GM11168 (cell line): Measurements from ENCODE around the gene NME5.

ENCODE experiments used
- in situ Hi-C: fragments of 300-500 bp; cut with MboI; formaldehyde crosslinking; loops from one replicate; pipeline ENCODE4 v1.12.0; 2022; ENCODE audit warnings: low sequenced_read_pairs; ENCODE audit not compliant: unreplicated experiment

Gene NME5

GRCh38 chr5:138140268-138140667 is 1.0 kb upstream of the NME5 start:
- in situ Hi-C loops = no loop called here

- in situ Hi-C loops = no loop called here
Observed at GRCh38 chr5:138139781-138140090, 508 bp upstream of the NME5 start.

- in situ Hi-C loops = no loop called here
Observed at GRCh38 chr5:138132543-138132942, 6.7 kb downstream of the NME5 start.

- in situ Hi-C loops = loop anchor here (5.0 kb wide), 1 partner anchor 52 kb away; no protein-coding TSS in a partner anchor
Observed at GRCh38 chr5:138129347-138129746, 9.9 kb downstream of the NME5 start.

GRCh38 chr5:138128334-138128733 is 10.9 kb downstream of the NME5 start:
- in situ Hi-C loops = loop anchor here (5.0 kb wide), 1 partner anchor 51 kb away; no protein-coding TSS in a partner anchor

GRCh38 chr5:138115254-138115653 is 24.0 kb downstream of the NME5 start:
- in situ Hi-C loops = no loop called here

- in situ Hi-C loops = no loop called here
Observed at GRCh38 chr5:138111937-138112336, 27.3 kb downstream of the NME5 start.

- in situ Hi-C loops = no loop called here
Observed at GRCh38 chr5:138111181-138111580, 28.0 kb downstream of the NME5 start.

GRCh38 chr5:138110266-138110963 is 28.8 kb downstream of the NME5 start:
- in situ Hi-C loops = no loop called here

- in situ Hi-C loops = no loop called here
Observed at GRCh38 chr5:138109463-138110265, 29.6 kb downstream of the NME5 start.

- in situ Hi-C loops = no loop called here
Observed at GRCh38 chr5:138107213-138107612, 32.0 kb downstream of the NME5 start.

GRCh38 chr5:138105709-138106108 is 33.5 kb downstream of the NME5 start:
- in situ Hi-C loops = no loop called here

GRCh38 chr5:138103319-138103637 is 36.0 kb downstream of the NME5 start:
- in situ Hi-C loops = no loop called here

- in situ Hi-C loops = no loop called here
Observed at GRCh38 chr5:138102454-138103318, 36.5 kb downstream of the NME5 start.

GRCh38 chr5:138096997-138097828 is 42.0 kb downstream of the NME5 start:
- in situ Hi-C loops = no loop called here

GRCh38 chr5:138096363-138096762 is 42.9 kb downstream of the NME5 start:
- in situ Hi-C loops = no loop called here

- in situ Hi-C loops = no loop called here
Observed at GRCh38 chr5:138095100-138095907, 43.9 kb downstream of the NME5 start.

GRCh38 chr5:138093036-138093435 is 46.2 kb downstream of the NME5 start:
- in situ Hi-C loops = no loop called here

- in situ Hi-C loops = no loop called here
Observed at GRCh38 chr5:138092301-138092700, 46.9 kb downstream of the NME5 start.
